Muscle layer of duodenum (tissue), 2 donors: ENCODE results near the gene KRT84.

Experiments
- H3K27ac ChIP-seq: one replicate; pipeline ENCODE4 v1.7.0; 2013; ENCODE audit warnings: mild to moderate bottlenecking, low read length
- H3K27me3 ChIP-seq: one replicate; pipeline ENCODE4 v1.7.0; 2013; ENCODE audit warnings: low read depth, mild to moderate bottlenecking, control low read depth, low read length
- H3K36me3 ChIP-seq, 2 donors: one replicate each; pipeline ENCODE4 v1.7.0; 2013; ENCODE audit warnings: low read length in 2 of 2, control low read depth in 1 of 2, mild to moderate bottlenecking in 1 of 2; ENCODE audit not compliant: insufficient read depth in 2 of 2, control insufficient read depth in 1 of 2
- H3K4me1 ChIP-seq, 2 donors: one replicate each; pipeline ENCODE4 v1.7.0; 2013; ENCODE audit warnings: low read length in 2 of 2, mild to moderate bottlenecking in 2 of 2, control low read depth in 1 of 2, moderate library complexity in 1 of 2; ENCODE audit not compliant: insufficient read depth in 2 of 2, control insufficient read depth in 1 of 2
- H3K4me3 ChIP-seq, 2 donors: one replicate each; pipeline ENCODE4 v1.7.0; 2013; ENCODE audit warnings: low read length in 2 of 2, low read depth in 1 of 2, mild to moderate bottlenecking in 1 of 2
- H3K9me3 ChIP-seq, 2 donors: one replicate each; pipeline ENCODE4 v1.7.0; 2013; ENCODE audit warnings: low read length in 2 of 2, control low read depth in 1 of 2, mild to moderate bottlenecking in 1 of 2; ENCODE audit not compliant: control insufficient read depth in 1 of 2
- donor health status: healthy.

KRT84 gene

DNA sequence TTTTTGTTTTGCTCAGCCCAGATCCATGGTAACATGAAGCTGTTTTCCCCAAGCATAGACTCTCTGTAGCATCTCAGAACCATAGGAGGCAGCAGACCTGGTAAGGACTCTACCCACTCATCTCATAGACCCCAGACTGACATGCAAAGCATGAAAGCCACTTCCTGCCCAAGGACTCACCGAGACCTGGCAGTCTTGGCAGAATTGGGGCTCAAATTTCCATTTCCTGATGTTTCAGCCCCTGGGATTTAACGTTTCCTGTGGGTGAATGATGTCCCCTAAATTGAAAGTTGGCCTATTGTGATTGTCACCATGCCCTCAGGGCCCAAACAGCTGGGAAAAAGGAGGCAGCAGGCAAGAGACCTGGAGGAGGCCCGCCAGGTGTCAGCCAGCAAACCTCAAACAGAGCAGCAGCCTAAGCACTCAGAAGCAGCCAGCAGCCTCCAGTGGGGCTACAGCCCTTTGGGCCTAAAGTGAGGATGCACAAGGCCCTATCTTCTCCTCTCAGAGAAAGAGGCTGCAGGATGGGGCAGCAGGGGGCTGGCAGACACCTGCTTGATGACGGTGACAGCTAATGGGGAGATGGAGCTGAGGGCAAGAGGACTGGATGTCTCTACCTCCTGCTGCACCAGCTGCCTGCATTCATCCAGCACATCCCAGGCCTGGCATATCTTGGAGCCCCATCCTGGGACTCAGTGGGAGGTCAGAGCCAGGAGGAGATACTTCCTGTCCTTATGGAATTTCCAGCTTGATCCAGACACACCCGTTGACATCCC, 26.7 kb downstream of the KRT84 start:
- Histone ChIP-seq H3K4me3 (no peak overlapping the region), H3K27me3 (no peaks in the 10 kb centered on the region), H3K9me3 (no peaks in the 10 kb centered on the region), H3K27ac (no peak overlapping the region), H3K36me3 (no peaks in the 10 kb centered on the region), H3K4me1 (no peaks in the 10 kb centered on the region)

- H3K4me3 ChIP-seq, result no peak overlapping the region
- H3K9me3 ChIP-seq, result no peaks in the 10 kb centered on the region
- H3K4me1 ChIP-seq, result no peaks in the 10 kb centered on the region
- H3K36me3 ChIP-seq, result no peaks in the 10 kb centered on the region
- H3K27me3 ChIP-seq, result no peaks in the 10 kb centered on the region
- H3K27ac ChIP-seq, result no peak overlapping the region
These were observed 28.5 kb downstream of the KRT84 start for GRCh38 chr12:52356762-52357580.

DNA sequence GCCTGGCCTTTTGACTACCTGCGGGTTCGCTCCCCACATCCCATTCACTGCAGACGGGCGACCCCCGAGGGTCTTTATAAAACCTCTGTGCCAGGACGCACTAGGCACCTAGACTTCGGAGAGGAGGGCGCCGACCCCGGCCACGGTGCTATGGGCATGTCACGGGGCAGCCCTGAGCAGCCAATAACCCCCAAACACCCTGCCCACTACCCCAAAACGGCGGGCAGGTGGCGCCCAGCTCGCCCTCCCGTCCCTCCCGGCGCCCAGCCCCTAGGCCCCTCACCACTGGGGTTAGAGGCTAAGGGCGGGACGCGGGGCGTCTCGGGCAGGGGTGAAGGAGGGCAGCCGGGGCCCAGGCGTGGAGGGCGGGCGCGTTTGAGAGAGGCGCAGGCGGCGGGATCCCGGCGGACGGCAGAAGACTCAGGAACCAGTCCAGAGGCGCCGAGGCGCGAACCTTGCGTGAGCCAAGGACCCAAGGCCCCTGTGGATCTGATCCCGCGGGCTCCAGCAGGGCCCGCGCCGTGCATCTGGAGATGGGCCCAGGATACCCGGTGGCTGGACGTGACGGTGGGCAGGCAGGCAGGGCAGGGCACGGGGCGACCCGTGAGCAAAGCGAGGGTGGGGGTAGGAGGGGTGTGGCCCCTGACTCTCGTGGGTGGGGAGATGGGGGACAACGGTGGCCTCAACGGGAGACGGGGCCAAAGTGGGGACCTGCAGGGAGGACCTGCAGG, 29.3 kb downstream of the KRT84 start:
- Histone ChIP-seq H3K27me3 (no peaks in the 10 kb centered on the region), H3K36me3 (no peaks in the 10 kb centered on the region), H3K4me3 (no peak overlapping the region), H3K27ac (no peak overlapping the region), H3K9me3 (no peaks in the 10 kb centered on the region), H3K4me1 (no peaks in the 10 kb centered on the region)

- Histone ChIP-seq H3K27me3 (no peaks in the 10 kb centered on the region), H3K27ac (no peak overlapping the region), H3K4me3 (no peak overlapping the region), H3K4me1 (no peaks in the 10 kb centered on the region), H3K9me3 (no peaks in the 10 kb centered on the region), H3K36me3 (no peaks in the 10 kb centered on the region)
These were observed 30.3 kb downstream of the KRT84 start for GRCh38 chr12:52355176-52355575.

GRCh38 chr12:52354200-52354599, 31.3 kb downstream of the KRT84 start:
- no peaks in the 10 kb centered on the region for H3K4me1 ChIP-seq
- H3K27me3 ChIP-seq, result no peaks in the 10 kb centered on the region
- no peak overlapping the region for H3K27ac ChIP-seq
- H3K4me3 ChIP-seq, result no peak overlapping the region
- no peaks in the 10 kb centered on the region for H3K36me3 ChIP-seq
- H3K9me3 ChIP-seq, result no peaks in the 10 kb centered on the region

DNA sequence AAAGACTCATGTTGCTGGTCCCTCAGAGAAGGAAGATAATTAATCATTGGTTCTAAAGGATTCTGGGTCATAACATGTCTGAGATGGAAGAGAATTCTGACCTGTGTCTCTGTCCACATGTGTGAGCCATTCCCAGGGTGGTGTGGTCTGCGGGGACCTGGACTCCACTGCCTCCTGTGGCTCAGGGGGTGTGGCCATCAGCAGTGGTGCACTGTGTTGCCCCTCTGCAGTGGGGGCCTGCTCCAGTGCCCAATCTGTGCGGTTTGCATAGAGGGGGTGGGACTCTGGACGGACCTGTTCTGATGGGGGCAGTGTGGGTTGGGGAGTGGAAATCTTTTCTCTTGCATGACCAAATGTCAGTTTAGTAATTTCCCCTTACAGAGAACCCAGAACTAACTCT, 31.7 kb downstream of the KRT84 start:
- no peak overlapping the region for H3K4me3 ChIP-seq
- no peaks in the 10 kb centered on the region for H3K4me1 ChIP-seq
- no peak overlapping the region for H3K27ac ChIP-seq
- H3K36me3 ChIP-seq, result no peaks in the 10 kb centered on the region
- H3K9me3 ChIP-seq, result no peaks in the 10 kb centered on the region
- H3K27me3 ChIP-seq, result no peaks in the 10 kb centered on the region

DNA sequence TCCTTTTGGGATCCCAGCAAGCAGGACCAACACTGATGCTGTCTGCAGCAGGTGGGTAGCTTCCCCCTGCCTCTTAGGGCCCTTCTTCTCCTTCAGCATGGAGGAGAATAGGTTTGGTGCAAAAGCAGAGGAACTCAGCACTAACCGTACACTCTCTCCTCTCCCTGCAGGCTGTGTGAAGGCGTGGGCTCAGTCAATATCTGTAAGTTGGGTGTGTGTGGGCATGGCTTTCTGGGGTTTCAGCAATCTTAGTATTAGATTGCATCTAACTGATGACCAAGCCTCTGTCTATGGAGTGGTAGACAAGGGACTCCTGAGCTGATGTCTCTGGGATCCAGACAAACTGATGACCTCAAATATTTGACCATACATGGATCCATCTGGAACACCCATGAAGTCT, 32.5 kb downstream of the KRT84 start:
- H3K27me3 ChIP-seq, result no peaks in the 10 kb centered on the region
- no peak overlapping the region for H3K4me3 ChIP-seq
- no peaks in the 10 kb centered on the region for H3K4me1 ChIP-seq
- no peaks in the 10 kb centered on the region for H3K36me3 ChIP-seq
- no peaks in the 10 kb centered on the region for H3K9me3 ChIP-seq
- no peak overlapping the region for H3K27ac ChIP-seq

GRCh38 chr12:52351196-52352059, 34.0 kb downstream of the KRT84 start:
- Histone ChIP-seq H3K4me3 (no peak overlapping the region), H3K9me3 (no peaks in the 10 kb centered on the region), H3K27ac (no peak overlapping the region), H3K27me3 (no peaks in the 10 kb centered on the region), H3K4me1 (no peaks in the 10 kb centered on the region), H3K36me3 (no peaks in the 10 kb centered on the region)

DNA sequence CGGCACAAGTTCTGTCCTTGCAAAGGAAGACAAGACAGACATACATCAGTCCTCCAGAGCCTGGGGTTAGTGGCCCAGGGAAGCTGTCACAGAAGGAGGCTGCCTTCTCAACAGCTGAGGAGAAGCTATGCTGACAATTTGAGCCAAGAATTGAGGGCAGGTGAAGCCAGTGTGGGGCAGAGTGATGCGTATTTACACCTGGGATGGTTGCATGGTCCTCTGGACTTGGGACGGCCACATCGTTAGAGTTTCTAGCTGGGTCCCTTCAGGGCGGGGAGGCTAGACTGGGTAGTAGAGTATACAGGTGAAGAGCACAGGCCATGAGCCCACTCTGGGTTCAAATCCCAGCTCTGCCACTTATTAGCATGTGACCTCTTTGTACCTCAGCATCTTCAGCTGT, 34.7 kb downstream of the KRT84 start:
- no peaks in the 10 kb centered on the region for H3K27me3 ChIP-seq
- no peaks in the 10 kb centered on the region for H3K4me1 ChIP-seq
- no peaks in the 10 kb centered on the region for H3K36me3 ChIP-seq
- H3K27ac ChIP-seq, result no peak overlapping the region
- no peak overlapping the region for H3K4me3 ChIP-seq
- H3K9me3 ChIP-seq, result no peaks in the 10 kb centered on the region

GRCh38 chr12:52350021-52350620, 35.3 kb downstream of the KRT84 start:
- Histone ChIP-seq H3K27me3 (no peaks in the 10 kb centered on the region), H3K27ac (no peak overlapping the region), H3K9me3 (no peaks in the 10 kb centered on the region), H3K4me3 (no peak overlapping the region), H3K4me1 (no peaks in the 10 kb centered on the region), H3K36me3 (no peaks in the 10 kb centered on the region)
